ENCODE measurements around the gene ASXL2. TPM values are rescaled to one million over a fixed set of nuclear protein-coding genes. Genes with fewer than 3 reads are reported as not detected.
"Not testable (repeated sequence)": the region's sequence is repeated elsewhere in the genome, so short reads cannot be mapped to it uniquely, and the experiment has no call there.

ASXL2 gene
- total RNA-seq, 1 donor from 2014 or later = 32.7 TPM

DNA sequence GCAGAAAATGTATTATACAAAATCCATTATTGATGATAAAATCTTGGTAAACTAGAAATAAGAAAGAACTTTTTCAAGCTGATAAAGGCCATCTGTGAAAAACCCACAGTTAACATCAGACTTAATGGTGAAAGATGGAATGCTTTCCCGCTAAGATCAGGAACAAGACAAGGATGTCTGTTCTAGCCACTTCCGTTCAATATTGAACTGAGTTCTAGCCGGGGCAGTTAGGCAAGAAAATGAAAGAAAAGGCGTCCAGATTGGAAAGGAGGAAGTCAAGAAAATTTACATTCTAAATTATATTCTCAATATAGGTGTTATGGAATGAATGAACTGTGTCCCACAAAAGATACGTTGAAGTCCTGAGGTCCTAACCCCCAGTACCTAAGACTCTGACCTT is 165.8 kb downstream of the ASXL2 start:
- no peak for DNase-seq (ENCODE audit: extremely low spot score, unreplicated experiment)
- no peak overlapping the region for H3K4me3 Mint-ChIP-seq (ENCODE audit: unreplicated experiment)
- H3K27me3 Mint-ChIP-seq (ENCODE audit: unreplicated experiment) = peaks cover 24% of the 10 kb centered on the region
- TF ChIP-seq, protein P1, sequence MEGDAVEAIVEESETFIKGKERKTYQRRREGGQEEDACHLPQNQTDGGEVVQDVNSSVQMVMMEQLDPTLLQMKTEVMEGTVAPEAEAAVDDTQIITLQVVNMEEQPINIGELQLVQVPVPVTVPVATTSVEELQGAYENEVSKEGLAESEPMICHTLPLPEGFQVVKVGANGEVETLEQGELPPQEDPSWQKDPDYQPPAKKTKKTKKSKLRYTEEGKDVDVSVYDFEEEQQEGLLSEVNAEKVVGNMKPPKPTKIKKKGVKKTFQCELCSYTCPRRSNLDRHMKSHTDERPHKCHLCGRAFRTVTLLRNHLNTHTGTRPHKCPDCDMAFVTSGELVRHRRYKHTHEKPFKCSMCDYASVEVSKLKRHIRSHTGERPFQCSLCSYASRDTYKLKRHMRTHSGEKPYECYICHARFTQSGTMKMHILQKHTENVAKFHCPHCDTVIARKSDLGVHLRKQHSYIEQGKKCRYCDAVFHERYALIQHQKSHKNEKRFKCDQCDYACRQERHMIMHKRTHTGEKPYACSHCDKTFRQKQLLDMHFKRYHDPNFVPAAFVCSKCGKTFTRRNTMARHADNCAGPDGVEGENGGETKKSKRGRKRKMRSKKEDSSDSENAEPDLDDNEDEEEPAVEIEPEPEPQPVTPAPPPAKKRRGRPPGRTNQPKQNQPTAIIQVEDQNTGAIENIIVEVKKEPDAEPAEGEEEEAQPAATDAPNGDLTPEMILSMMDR (IDR thresholded peaks at IDR 0.05) = no peak
- H3K4me1 Mint-ChIP-seq (ENCODE audit: unreplicated experiment) = no peaks in the 10 kb centered on the region
- no peaks in the 10 kb centered on the region for H3K9me3 Mint-ChIP-seq (ENCODE audit: unreplicated experiment)
- no peaks in the 10 kb centered on the region for H3K36me3 Mint-ChIP-seq (ENCODE audit: unreplicated experiment)
- H3K27ac Mint-ChIP-seq (ENCODE audit: unreplicated experiment) = no peak overlapping the region

DNA sequence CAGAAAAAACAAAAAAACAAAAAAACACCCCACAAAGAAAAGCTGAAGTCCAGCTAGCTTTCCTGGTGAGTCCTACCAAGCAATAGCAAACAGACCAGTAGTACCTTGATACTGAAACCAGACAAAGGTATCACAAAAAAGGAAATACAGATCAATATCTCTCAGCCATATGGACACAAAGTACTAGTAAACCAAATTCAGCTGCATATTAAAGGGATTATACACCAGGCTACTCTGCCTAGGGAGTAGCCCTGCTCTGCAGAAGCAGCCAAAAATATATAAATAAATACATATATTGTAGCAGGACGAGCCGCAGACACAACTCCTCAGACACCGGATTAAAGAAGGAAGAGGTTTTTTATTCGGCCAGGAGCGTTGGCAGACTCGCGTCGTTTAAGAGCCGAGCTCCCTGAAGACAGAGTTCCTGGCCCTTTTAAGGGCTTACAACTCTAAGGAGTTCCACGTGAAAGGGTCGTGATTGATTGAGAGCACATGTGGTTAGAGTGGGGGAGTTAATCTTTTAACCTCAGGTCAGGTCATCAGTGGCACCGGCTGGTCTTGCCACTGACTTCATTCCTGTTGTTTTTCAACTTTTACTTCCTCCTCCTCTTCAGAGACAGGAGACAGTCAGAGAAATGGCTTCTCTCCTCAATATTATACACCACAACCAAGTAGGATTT is 166.5 kb downstream of the ASXL2 start:
- Mint-ChIP-seq H3K9me3 (ENCODE audit: unreplicated experiment) (no peaks in the 10 kb centered on the region), H3K4me3 (ENCODE audit: unreplicated experiment) (peak overlapping the region; percentile 59), H3K27me3 (ENCODE audit: unreplicated experiment) (peaks cover 21% of the 10 kb centered on the region), H3K4me1 (ENCODE audit: unreplicated experiment) (no peaks in the 10 kb centered on the region), H3K27ac (ENCODE audit: unreplicated experiment) (no peak overlapping the region), H3K36me3 (ENCODE audit: unreplicated experiment) (no peaks in the 10 kb centered on the region)
- DNase-seq (ENCODE audit: extremely low spot score, unreplicated experiment) = no peak
- TF ChIP-seq, protein P1 (IDR thresholded peaks at IDR 0.05) = no peak

DNA sequence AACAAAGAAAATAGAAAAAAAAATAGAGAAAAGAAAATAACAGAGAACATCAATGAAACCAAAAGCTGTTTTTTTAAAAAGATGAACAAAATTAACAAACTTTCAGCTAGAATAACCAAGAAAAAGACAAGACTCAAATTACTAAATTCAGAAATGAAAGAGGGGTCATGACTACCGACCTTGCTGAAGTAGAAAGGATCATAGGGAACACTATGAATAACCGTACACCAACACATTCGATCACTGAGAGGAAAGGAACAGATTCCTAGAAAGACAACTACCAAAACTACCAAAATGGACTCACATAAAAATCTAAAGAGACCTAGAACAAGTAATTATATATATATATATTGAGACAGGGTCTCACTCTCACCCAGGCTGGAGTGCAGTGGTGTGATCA is 167.5 kb downstream of the ASXL2 start:
- Mint-ChIP-seq H3K36me3 (ENCODE audit: unreplicated experiment) (no peaks in the 10 kb centered on the region), H3K27ac (ENCODE audit: unreplicated experiment) (no peak overlapping the region), H3K27me3 (ENCODE audit: unreplicated experiment) (peaks cover 18% of the 10 kb centered on the region), H3K9me3 (ENCODE audit: unreplicated experiment) (no peaks in the 10 kb centered on the region), H3K4me1 (ENCODE audit: unreplicated experiment) (no peaks in the 10 kb centered on the region), H3K4me3 (ENCODE audit: unreplicated experiment) (no peak overlapping the region)
- TF ChIP-seq, protein P1 (IDR thresholded peaks at IDR 0.05) = no peak
- no peak for DNase-seq (ENCODE audit: extremely low spot score, unreplicated experiment)

DNA sequence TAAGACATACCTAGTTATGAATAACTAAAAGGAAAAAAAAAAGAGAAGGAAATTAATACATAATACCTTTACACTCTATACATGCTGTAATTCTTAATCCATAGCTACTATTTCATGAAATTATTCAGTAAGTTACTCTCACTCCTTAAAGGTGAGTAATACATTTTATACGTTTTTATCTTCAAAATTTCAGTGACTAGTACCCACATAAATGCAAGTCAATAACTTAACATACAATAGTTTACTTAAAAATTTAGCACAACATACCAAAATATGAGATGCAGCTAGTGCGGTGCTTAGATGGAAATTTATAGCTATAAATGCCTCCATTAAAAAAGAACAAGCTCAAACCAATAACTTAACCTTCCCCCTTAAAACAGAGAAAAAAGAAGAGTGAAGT is 168.9 kb downstream of the ASXL2 start:
- Mint-ChIP-seq H3K27me3 (ENCODE audit: unreplicated experiment) (peaks cover 13% of the 10 kb centered on the region), H3K36me3 (ENCODE audit: unreplicated experiment) (no peaks in the 10 kb centered on the region), H3K4me3 (ENCODE audit: unreplicated experiment) (no peak overlapping the region), H3K9me3 (ENCODE audit: unreplicated experiment) (no peaks in the 10 kb centered on the region), H3K27ac (ENCODE audit: unreplicated experiment) (no peak overlapping the region), H3K4me1 (ENCODE audit: unreplicated experiment) (no peaks in the 10 kb centered on the region)
- DNase-seq (ENCODE audit: extremely low spot score, unreplicated experiment) = no peak
- TF ChIP-seq, protein P1 (IDR thresholded peaks at IDR 0.05) = no peak

DNA sequence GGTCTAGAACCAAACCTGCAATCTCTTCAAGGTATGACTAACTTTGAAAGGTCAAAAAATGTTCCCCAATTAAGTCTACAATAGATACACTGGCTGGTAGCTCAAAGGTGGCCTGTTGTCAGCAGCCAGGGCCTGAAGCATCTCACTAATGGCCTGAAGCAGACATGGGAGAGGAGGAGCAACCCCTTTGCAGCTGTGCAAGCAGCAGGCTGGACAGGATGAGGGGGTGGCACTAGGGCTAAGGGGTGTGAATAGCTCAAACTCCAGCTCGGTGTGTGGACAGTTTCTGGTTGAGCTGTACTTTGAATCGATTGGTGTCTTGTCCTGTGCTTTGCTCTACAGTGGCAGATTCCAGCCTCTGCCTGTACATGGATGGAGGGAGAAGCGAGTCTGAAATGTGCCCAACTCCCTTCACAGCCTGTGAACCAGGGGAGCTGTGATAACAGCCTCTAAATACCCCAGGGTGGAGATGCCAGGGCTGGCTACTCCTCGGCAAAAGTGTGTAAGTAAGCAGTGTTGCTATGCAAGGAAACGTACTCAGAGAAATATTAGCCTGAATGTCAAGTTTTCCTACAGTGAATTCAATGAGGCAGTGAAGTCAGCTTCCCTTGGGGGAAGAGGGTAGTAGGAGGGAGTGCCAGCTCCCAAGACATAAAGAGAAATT is 170.2 kb downstream of the ASXL2 start:
- Mint-ChIP-seq H3K27me3 (ENCODE audit: unreplicated experiment) (peaks cover 9% of the 10 kb centered on the region), H3K36me3 (ENCODE audit: unreplicated experiment) (no peaks in the 10 kb centered on the region), H3K27ac (ENCODE audit: unreplicated experiment) (no peak overlapping the region), H3K9me3 (ENCODE audit: unreplicated experiment) (no peaks in the 10 kb centered on the region), H3K4me1 (ENCODE audit: unreplicated experiment) (no peaks in the 10 kb centered on the region), H3K4me3 (ENCODE audit: unreplicated experiment) (no peak overlapping the region)
- TF ChIP-seq, protein P1 (IDR thresholded peaks at IDR 0.05) = no peak
- no peak for DNase-seq (ENCODE audit: extremely low spot score, unreplicated experiment)

DNA sequence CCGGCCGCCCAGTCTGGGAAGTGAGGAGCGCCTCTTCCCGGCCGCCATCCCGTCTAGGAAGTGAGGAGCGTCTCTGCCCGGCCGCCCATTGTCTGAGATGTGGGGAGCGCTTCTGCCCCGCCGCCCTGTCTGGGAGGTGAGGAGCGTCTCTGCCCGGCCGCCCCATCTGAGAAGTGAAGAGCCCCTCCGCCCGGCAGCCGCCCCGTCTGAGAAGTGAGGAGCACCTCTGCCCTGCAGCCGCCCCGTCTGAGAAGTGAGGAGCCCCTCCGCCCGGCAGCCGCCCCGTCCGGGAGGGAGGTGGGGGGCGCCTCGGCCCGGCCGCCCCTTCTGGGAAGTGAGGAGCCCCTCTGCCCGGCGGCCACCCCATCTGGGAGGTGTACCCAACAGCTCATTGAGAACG is 172.7 kb downstream of the ASXL2 start:
- not testable (repeated sequence) for H3K4me1 Mint-ChIP-seq (ENCODE audit: unreplicated experiment); DNase-seq (ENCODE audit: extremely low spot score, unreplicated experiment); H3K4me3 Mint-ChIP-seq (ENCODE audit: unreplicated experiment); H3K9me3 Mint-ChIP-seq (ENCODE audit: unreplicated experiment); H3K27ac Mint-ChIP-seq (ENCODE audit: unreplicated experiment); H3K36me3 Mint-ChIP-seq (ENCODE audit: unreplicated experiment); H3K27me3 Mint-ChIP-seq (ENCODE audit: unreplicated experiment)
